ENCODE measurements around the gene OARD1.

The OARD1 gene

GRCh38 chr6:41047745-41048732, 24.1 kb downstream of the OARD1 start:
- DNase-seq = no peak

GRCh38 chr6:41047306-41047705, 24.9 kb downstream of the OARD1 start:
- DNase-seq = no peak

GRCh38 chr6:41046084-41046483, 26.1 kb downstream of the OARD1 start:
- no peak for DNase-seq

GRCh38 chr6:41045664-41046063, 26.5 kb downstream of the OARD1 start:
- DNase-seq = no peak

- no peak for DNase-seq
Measured at GRCh38 chr6:41043151-41043550, 29.0 kb downstream of the OARD1 start.

GRCh38 chr6:41042226-41043055, 29.7 kb downstream of the OARD1 start, which contains the start of gene TSPO2:
TSS of gene TSPO2 (plus strand) at chr6:41042467. CDS start at chr6:41042986, 519 bp downstream.
- DNase-seq = no peak

- DNase-seq = no peak
Measured at GRCh38 chr6:41040940-41041536, 31.1 kb downstream of the OARD1 start.

DNA sequence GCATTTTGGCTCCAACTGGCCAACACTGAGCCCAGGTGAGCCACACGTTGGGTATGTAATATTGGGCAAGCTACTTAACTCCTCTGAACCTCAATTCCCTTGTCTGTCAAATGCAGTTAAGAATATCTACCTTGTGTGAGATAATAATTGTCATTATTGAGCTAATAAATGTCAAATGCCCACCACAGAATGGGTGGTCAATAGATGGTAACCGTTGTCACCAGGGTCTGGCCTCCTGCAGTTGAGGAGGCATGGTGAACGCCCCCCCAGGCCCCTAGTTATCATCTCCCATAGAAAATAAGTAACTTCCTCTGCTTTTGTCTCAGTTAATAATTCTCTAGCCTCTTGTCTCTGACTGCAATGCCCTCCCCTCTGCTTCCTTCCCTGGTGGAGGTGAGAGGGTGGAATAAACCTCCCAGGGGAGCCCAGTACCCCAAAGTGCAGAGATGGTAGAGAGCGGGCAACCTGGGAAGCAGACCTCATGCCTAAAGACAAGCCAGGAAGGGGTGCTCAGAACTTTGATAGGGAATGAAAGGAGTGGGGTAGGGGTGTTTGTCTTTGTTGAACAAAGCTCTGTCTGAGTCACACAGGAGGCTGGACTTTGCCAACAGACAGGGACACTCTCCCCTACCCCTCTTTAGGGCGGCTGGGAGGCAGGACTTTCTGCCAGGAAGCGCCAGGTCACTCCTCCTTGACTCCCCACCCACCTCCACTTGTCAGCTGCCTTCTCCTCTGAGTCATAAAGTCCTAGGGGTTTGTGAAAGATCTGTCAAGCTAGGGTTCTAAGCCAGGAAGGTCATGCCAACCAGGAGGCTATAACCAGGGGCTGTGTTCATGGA, 31.8 kb downstream of the OARD1 start:
- DNase-seq = no peak

DNA sequence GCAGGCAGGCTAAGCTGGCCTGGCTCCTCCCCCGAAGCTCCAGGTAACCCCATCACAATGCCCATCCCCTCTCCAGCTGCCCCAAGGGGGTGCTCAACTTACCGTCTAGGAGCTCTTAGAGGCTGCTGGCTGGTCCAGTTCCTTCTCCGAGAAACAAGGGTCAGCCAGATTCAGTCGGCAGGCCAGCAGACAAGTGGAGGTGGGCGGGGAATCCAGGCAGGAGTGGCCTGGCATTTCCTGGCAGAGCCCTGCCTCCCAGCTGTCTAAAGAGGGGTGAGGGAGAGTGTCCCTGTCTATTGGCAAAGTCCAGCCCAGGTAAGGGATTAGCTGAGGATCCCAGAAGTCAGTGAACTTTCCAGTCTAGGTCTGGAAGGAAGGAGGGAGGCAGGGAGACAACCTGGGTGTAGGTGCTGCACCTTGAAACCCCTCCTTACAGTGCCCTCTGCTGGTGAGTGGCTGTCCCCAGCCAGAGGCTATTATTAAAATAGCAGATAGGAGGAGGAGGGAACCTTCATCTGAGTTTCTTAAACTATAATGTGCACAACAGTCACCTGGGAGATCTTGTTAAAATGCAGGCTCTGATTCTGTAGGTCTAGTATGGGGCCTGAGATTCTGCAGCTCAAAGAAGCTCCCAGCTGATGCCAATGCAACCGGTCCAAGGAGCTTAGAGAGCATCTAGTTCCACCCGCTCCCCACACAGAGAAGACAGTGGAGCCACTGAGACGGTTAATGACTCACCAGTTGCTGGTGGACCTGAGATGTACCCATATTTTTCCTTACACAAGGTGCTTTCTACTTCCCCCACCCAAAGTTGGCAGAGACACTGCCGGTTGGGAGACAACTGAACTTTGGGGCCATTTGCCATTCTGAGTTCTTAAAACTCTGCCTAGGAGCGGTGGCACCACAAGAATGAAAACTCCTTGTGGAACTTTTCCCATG, 32.8 kb downstream of the OARD1 start, which contains the start of gene UNC5CL:
TSS of gene UNC5CL (minus strand) at position 162 of the 939 bp plus-strand sequence. CDS start 4,147 bp downstream, outside the sequence.
- no peak for DNase-seq

- DNase-seq = no peak
Measured at GRCh38 chr6:41038205-41038604, 34.0 kb downstream of the OARD1 start.

- DNase-seq = no peak
Measured at GRCh38 chr6:41037107-41037900, 34.9 kb downstream of the OARD1 start.

- no peak for DNase-seq
Measured at GRCh38 chr6:41036601-41037000, 35.6 kb downstream of the OARD1 start.

- no peak for DNase-seq
Measured at GRCh38 chr6:41036186-41036585, 36.0 kb downstream of the OARD1 start.

DNA sequence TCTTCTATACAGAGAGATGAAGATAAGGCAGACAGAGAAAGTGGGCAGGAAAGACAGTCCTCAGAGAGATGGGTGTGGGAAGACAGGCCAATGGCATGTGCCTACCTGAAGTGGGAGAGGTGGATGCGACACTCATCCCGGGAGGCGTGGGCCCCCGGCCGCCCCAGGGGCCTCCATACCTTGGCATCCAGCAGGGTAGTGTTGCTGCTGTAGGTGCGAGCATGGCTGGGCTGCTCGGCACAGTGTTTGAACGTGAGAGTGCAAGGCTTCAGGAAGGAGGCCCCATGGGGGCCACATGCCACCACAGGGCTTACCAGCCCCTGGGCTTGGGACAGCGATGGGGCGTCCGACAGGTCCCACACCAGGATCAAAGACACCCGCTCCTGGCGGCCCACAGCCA, 38.4 kb downstream of the OARD1 start:
- no peak for DNase-seq

- no peak for DNase-seq
Measured at GRCh38 chr6:41032830-41033229, 39.3 kb downstream of the OARD1 start.

DNA sequence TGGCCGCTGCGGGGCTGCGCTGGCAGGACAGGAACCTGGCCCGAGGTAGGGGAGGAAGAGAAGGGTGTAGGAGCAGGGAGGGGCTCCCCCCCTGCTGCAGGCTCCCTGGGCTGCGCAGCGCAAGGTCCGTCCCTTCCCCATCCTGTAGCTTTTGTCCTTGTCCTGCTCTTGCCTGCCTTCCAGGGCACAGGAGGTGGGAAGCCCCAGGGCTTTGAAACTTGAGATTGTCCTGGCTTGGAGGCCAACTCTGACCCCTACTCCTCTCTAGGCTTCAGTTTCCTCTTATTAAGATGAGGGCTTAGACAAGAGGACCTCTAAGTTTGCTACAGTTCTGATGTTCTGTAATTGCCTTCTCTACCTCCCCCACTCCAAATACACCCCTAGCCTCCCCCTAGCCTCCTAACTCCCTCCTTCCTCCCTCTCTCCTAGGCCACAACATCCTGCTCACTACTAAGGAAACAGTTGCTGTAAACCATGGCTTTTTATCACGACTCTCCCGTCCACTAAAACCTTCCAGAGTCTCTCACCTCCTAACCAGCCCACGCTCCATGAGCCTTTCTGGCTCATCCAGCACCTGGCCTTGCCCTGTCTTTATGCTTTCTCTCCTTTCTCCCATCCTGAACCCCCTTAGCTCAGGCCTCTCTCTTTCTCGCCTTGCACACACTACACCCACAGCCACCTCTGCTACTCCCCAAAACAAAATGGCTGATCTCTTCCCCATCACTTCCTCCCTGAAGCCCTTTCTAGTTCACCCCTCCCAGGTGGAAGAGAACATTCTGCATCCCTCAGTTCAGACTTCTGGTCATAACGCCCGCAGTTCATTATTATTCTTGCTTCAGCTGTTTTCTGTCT, 43.4 kb downstream of the OARD1 start:
- DNase-seq = peak in 1 of 2 donors; percentile 61

- peak; percentile 74 to 87 for DNase-seq
Measured at GRCh38 chr6:41027799-41028560, 44.2 kb downstream of the OARD1 start.

DNA sequence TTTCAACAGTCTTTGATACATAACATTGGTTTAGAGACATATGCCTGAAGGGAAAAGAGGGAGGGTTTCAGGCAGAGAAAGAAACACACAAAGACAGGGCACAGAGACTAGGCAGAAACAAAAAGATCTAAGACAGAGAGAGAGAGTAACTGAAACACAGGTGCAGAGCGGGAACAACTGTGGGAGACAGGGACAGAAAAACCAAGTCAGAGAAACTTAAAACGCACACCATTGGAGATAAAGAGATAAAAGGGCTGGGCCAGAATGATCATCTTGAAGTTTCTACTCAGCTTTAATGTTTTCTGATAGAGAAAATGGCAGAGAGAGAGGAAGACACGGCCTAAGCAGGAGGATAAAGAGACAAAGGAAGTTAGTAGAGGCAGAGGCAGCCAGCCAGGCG, 44.9 kb downstream of the OARD1 start:
- DNase-seq = no peak

Measured in bone marrow (tissue), 2 donors.